HCT116 (cell line): Measurements from ENCODE around the gene CGNL1. TPM values are rescaled to one million over a fixed set of nuclear protein-coding genes. Genes with fewer than 3 reads are reported as not detected.

ENCODE experiments used
- ATAC-seq: fragments of 200-7000 bp; cut with Tn5 transposase; 2 replicates; pipeline ENCODE4 v1.9.1; 2020; ENCODE audit warnings: mild to moderate bottlenecking, moderate library complexity
- BruUV-seq: library from RNA; stranded (reverse); fragments of 400-500 nt; replicated peaks from 2 replicates; lab custom pipeline; 2021; lab: Mats Ljungman, UMichigan
- CTCF ChIA-PET: fragments of 300-600 bp; sonication (Branson Sonifier 250); formaldehyde crosslinking; loops from one replicate; lab custom pipeline; 2021; ENCODE audit warnings: antibody characterized with exemption; lab: Charles Lee
- POLR2A ChIA-PET: fragments of 300-600, 350-600 bp; sonication (Branson Sonifier 250); formaldehyde crosslinking; loops from one replicate; lab custom pipeline; 2021; ENCODE audit warnings: antibody characterized with exemption; lab: Charles Lee
- RAD21 ChIA-PET, 2 experiments: fragments of 300-600 bp; sonication (Branson Sonifier 250); formaldehyde crosslinking; loops; one replicate each; lab custom pipeline; 2023; ENCODE audit warnings: low total read pairs in 2 of 2; ENCODE audit not compliant: uncharacterized antibody in 2 of 2, unreplicated experiment in 2 of 2, low non-redundant PET in 1 of 2; lab: Charles Lee
- DNase-seq: peaks from one replicate; pipeline ENCODE4 v3.0.0-alpha.2; 2010; ENCODE audit warnings: low read depth, low spot score
- H2AFZ ChIP-seq: fragments of 200-600 bp; shearing (Covaris generic), sonication (generic); 2 replicates; pipeline ENCODE4 v1.6.1; 2017; ENCODE audit warnings: low read depth, mixed run types, mixed read lengths, antibody characterized with exemption, low read length; ENCODE audit not compliant: poor library complexity, severe bottlenecking
- H3K27ac ChIP-seq: 2 replicates; pipeline ENCODE4 v1.5.1; 2012; ENCODE audit warnings: low read depth, low read length
- H3K27me3 ChIP-seq: fragments of 200-600 bp; sonication (generic); 2 replicates; pipeline ENCODE4 v1.6.1; 2016; ENCODE audit warnings: mixed run types, low read length, mixed read lengths; ENCODE audit not compliant: insufficient read depth
- H3K36me3 ChIP-seq, 2 experiments: fragments of 200-500 bp in 1 of 2; fragments of 200-600 bp in 1 of 2; sonication (Bioruptor generic) in 1 of 2; sonication (generic) in 1 of 2; 2 replicates each; pipeline versions ENCODE4 v1.5.1 to v1.6.1; 2014 to 2016; ENCODE audit warnings: low read length in 2 of 2, inconsistent platforms in 1 of 2, mixed read lengths in 1 of 2, mixed run types in 1 of 2; ENCODE audit not compliant: insufficient read depth in 2 of 2, control insufficient read depth in 1 of 2
- H3K4me1 ChIP-seq, 2 experiments: fragments of 200-600 bp in 1 of 2; sonication (generic) in 1 of 2; 2 replicates each; pipeline versions ENCODE4 v1.5.1 to v1.6.1; 2012 to 2017; ENCODE audit warnings: low read length in 2 of 2, inconsistent platforms in 1 of 2, mild to moderate bottlenecking in 1 of 2, mixed read lengths in 1 of 2, mixed run types in 1 of 2, moderate library complexity in 1 of 2; ENCODE audit not compliant: insufficient read depth in 2 of 2, control insufficient read depth in 1 of 2
- H3K4me2 ChIP-seq: fragments of 200-600 bp; sonication (generic); 2 replicates; pipeline ENCODE4 v1.6.1; 2017; ENCODE audit warnings: mixed run types, low read length, mixed read lengths
- H3K4me3 ChIP-seq, 2 experiments: fragments of 200-600 bp in 1 of 2; sonication (generic) in 1 of 2; replicated peaks in 1 of 2; 2 replicates each; pipeline ENCODE4 v1.5.1; 2011 to 2016; ENCODE audit warnings: low read length in 2 of 2, control low read depth in 1 of 2, low read depth in 1 of 2, mild to moderate bottlenecking in 1 of 2, mixed read lengths in 1 of 2, mixed run types in 1 of 2
- H3K79me2 ChIP-seq: fragments of 200-600 bp; sonication (generic); 2 replicates; pipeline ENCODE4 v1.6.1; 2017; ENCODE audit warnings: mild to moderate bottlenecking, mixed run types, low read length, moderate library complexity, mixed read lengths; ENCODE audit not compliant: insufficient read depth
- H3K9ac ChIP-seq: fragments of 200-600 bp; sonication (generic); 2 replicates; pipeline ENCODE4 v1.6.1; 2016; ENCODE audit warnings: low read length, mixed read lengths
- H3K9me2 ChIP-seq: fragments of 200-600 bp; sonication (generic), shearing (Covaris generic); 2 replicates; pipeline ENCODE4 v1.6.1; 2017; ENCODE audit warnings: mixed run types, mild to moderate bottlenecking, moderate library complexity; ENCODE audit not compliant: insufficient read depth
- H3K9me3 ChIP-seq, 2 experiments: fragments of 200-500 bp in 1 of 2; fragments of 200-600 bp in 1 of 2; sonication (Bioruptor generic) in 1 of 2; sonication (generic) in 1 of 2; 2 replicates each; pipeline ENCODE4 v1.6.1; 2014 to 2017; ENCODE audit warnings: low read length in 2 of 2, mixed read lengths in 2 of 2, inconsistent platforms in 1 of 2, low read depth in 1 of 2, mild to moderate bottlenecking in 1 of 2, mixed run types in 1 of 2, moderate library complexity in 1 of 2; ENCODE audit not compliant: control insufficient read depth in 1 of 2, insufficient read depth in 1 of 2
- H4K20me1 ChIP-seq: fragments of 200-600 bp; sonication (generic), shearing (Covaris generic); 2 replicates; pipeline ENCODE4 v1.6.1; 2017; ENCODE audit warnings: mixed run types, mild to moderate bottlenecking, moderate library complexity; ENCODE audit not compliant: insufficient read depth
- ATF3 ChIP-seq: IDR thresholded peaks from 2 replicates; pipeline ENCODE4 v1.6.1; 2012
- CBX3 ChIP-seq: IDR thresholded peaks from 2 replicates; pipeline ENCODE4 v1.6.1; 2012; ENCODE audit warnings: low read depth
- EZH2 ChIP-seq: fragments of 200-600 bp; sonication (generic); IDR thresholded peaks from 2 replicates; pipeline ENCODE4 v1.6.1; 2017; ENCODE audit warnings: antibody characterized with exemption, mixed run types
- EZH2phosphoT487 ChIP-seq: fragments of 200-600 bp; IDR thresholded peaks from 2 replicates; pipeline ENCODE4 v1.6.1; 2018; ENCODE audit warnings: antibody characterized with exemption, borderline replicate concordance
- FOSL1 ChIP-seq: IDR thresholded peaks from 2 replicates; pipeline ENCODE4 v1.6.1; 2012; ENCODE audit warnings: low read depth
- JUND ChIP-seq: IDR thresholded peaks from 2 replicates; pipeline ENCODE4 v1.6.1; 2012
- POLR2A ChIP-seq: IDR thresholded peaks from 2 replicates; pipeline ENCODE4 v1.7.0; 2011; ENCODE audit warnings: borderline replicate concordance; ENCODE audit not compliant: insufficient read depth, insufficient read length; ENCODE audit errors: extremely low read depth
- POLR2AphosphoS5 ChIP-seq: IDR thresholded peaks from 2 replicates; pipeline ENCODE4 v1.6.1; 2011; ENCODE audit warnings: mild to moderate bottlenecking, low read depth, low read length, moderate library complexity
- RAD21 ChIP-seq: IDR thresholded peaks from 2 replicates; pipeline ENCODE4 v1.6.1; 2012; ENCODE audit warnings: low read depth, mild to moderate bottlenecking
- SIN3A ChIP-seq: IDR thresholded peaks from 2 replicates; pipeline ENCODE4 v1.6.1; 2012; ENCODE audit warnings: low read depth
- SP1 ChIP-seq: IDR thresholded peaks from 2 replicates; pipeline ENCODE4 v1.6.1; 2012; ENCODE audit warnings: low read depth
- SRF ChIP-seq: IDR thresholded peaks from 2 replicates; pipeline ENCODE4 v1.6.1; 2012; ENCODE audit warnings: low read depth
- TCF7L2 ChIP-seq: IDR thresholded peaks from 2 replicates; pipeline ENCODE4 v1.7.0; 2011; ENCODE audit warnings: borderline replicate concordance, inconsistent platforms; ENCODE audit not compliant: insufficient read depth, insufficient read length; ENCODE audit errors: extremely low read depth
- YY1 ChIP-seq: IDR thresholded peaks from 2 replicates; pipeline ENCODE4 v1.6.1; 2011; ENCODE audit warnings: low read length, low read depth, moderate library complexity, mild to moderate bottlenecking; ENCODE audit not compliant: insufficient replicate concordance; ENCODE audit errors: extremely low read depth
- ZFX ChIP-seq: fragments of 450-650 bp; IDR thresholded peaks from 2 replicates; pipeline ENCODE4 v1.6.1; 2017
- intact Hi-C: fragments of 100-400 bp; cut with micrococcal nuclease; formaldehyde crosslinking; loops from 2 replicates; pipeline ENCODE4 v1.10.0; 2022
- total RNA-seq: library from RNA; stranded (reverse); gene quantifications from one replicate; pipeline ENCODE4 v1.2.1, GENCODE V29; 2021; ENCODE audit not compliant: unreplicated experiment
- TF ChIP-seq, protein P1 (sequence below): IDR thresholded peaks from 2 replicates; pipeline ENCODE4 v1.6.1; 2012

Gene CGNL1
- total RNA-seq, 1 experiment from 2014 or later = 2.2 TPM

- no peak for DNase-seq
- no peaks in the 10 kb centered on the region for H3K9me3 ChIP-seq
- ChIA-PET POLR2A (no interaction called here), CTCF (no interaction called here), RAD21 (no interaction called here)
- no peaks in the 10 kb centered on the region for H3K36me3 ChIP-seq
- no peak overlapping the region for H3K27ac ChIP-seq
- no peak overlapping the region for H2AFZ ChIP-seq
- no peak for TF ChIP-seq POLR2A
- no peak for TF ChIP-seq ZFX
- no peak for TF ChIP-seq SRF
- no peak for TF ChIP-seq JUND
- no peak for TF ChIP-seq ATF3
- TF ChIP-seq, all 23 proteins: peak for 0
- Histone ChIP-seq H3K79me2 (no peaks in the 10 kb centered on the region), H3K9ac (no peak overlapping the region), H3K4me3 (no peak overlapping the region), H3K27me3 (no peaks in the 10 kb centered on the region), H3K4me2 (no peak overlapping the region), H4K20me1 (no peaks in the 10 kb centered on the region), H3K9me2 (no peaks in the 10 kb centered on the region), H3K4me1 (no peaks in the 10 kb centered on the region)
- intact Hi-C loops = no loop called here
- ATAC-seq = no peak
- BruUV-seq = no TSS peak
Measured at GRCh38 chr15:57415602-57416001, 39.3 kb downstream of the CGNL1 start.

GRCh38 chr15:57418635-57419034, 42.3 kb downstream of the CGNL1 start:
- Histone ChIP-seq H3K4me2 (no peak overlapping the region), H3K27ac (no peak overlapping the region), H4K20me1 (no peaks in the 10 kb centered on the region), H3K9ac (no peak overlapping the region), H3K9me2 (no peaks in the 10 kb centered on the region), H3K4me1 (no peaks in the 10 kb centered on the region), H3K27me3 (no peaks in the 10 kb centered on the region), H3K9me3 (no peaks in the 10 kb centered on the region), H3K4me3 (no peak overlapping the region), H2AFZ (no peak overlapping the region), H3K36me3 (no peaks in the 10 kb centered on the region), H3K79me2 (no peaks in the 10 kb centered on the region)
- ChIA-PET POLR2A (no interaction called here), RAD21 (no interaction called here), CTCF (no interaction called here)
- no peak for TF ChIP-seq SIN3A
- no peak for TF ChIP-seq CBX3
- TF ChIP-seq EZH2phosphoT487 = no peak
- no peak for TF ChIP-seq TCF7L2
- no peak for TF ChIP-seq RAD21
- TF ChIP-seq YY1 = no peak
- TF ChIP-seq, protein P1, sequence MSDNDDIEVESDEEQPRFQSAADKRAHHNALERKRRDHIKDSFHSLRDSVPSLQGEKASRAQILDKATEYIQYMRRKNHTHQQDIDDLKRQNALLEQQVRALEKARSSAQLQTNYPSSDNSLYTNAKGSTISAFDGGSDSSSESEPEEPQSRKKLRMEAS = no peak
- TF ChIP-seq EZH2 = no peak
- no peak for TF ChIP-seq POLR2A
- TF ChIP-seq SP1 = no peak
- TF ChIP-seq JUND = no peak
- no peak for TF ChIP-seq FOSL1
- no peak for TF ChIP-seq POLR2AphosphoS5
- no peak for TF ChIP-seq ZFX
- ATAC-seq (no peak), DNase-seq (no peak)
- intact Hi-C loops = no loop called here
- no TSS peak for BruUV-seq
